ENCODE measurements around the gene MARS1.

DNA sequence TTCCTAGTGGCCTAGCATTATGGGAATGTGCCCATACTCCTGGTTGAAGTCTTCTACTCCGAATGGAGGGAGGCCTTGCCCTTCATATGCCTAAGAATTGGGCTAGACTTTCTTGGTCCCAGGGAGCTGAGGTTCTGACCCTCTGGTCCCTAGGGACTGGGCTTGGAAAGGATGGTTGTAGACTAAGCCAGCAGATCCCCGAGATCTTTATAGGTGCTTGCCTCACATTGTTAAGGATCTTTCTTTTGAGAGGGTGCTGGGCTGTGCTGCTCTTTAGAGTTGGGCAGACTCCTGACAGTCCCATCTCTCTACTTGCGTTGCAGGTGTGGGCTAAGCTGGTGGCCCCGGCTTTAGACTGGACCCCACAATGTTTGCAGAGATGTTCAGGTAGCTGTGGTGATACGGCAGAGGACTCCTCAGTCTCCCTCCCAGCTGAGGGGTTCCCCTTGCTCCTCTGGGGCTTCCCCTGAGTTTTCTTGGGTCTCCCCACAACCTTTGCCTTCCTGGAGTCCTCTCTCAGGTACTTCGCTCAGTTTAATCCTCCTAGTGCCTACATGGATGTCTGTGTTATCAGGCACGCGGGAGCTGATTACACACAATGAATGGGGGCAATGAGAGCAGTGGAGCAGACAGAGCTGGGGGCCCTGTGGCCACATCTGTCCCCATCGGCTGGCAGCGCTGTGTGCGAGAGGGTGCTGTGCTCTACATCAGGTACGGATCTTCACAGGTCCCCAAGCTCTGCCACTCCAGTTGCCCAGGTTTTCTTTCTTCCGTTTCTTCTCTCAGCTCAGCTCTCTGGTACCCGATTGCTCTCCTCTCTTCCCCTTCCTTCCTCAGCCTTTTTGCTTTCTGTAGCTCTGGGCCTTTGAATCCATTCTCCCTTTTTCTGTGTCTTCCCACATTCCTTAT lies 36.1 kb downstream of the MARS1 start:
- no peak for TF ChIP-seq POLR2A (IDR thresholded peaks at IDR 0.05)
- TF ChIP-seq, protein P1, sequence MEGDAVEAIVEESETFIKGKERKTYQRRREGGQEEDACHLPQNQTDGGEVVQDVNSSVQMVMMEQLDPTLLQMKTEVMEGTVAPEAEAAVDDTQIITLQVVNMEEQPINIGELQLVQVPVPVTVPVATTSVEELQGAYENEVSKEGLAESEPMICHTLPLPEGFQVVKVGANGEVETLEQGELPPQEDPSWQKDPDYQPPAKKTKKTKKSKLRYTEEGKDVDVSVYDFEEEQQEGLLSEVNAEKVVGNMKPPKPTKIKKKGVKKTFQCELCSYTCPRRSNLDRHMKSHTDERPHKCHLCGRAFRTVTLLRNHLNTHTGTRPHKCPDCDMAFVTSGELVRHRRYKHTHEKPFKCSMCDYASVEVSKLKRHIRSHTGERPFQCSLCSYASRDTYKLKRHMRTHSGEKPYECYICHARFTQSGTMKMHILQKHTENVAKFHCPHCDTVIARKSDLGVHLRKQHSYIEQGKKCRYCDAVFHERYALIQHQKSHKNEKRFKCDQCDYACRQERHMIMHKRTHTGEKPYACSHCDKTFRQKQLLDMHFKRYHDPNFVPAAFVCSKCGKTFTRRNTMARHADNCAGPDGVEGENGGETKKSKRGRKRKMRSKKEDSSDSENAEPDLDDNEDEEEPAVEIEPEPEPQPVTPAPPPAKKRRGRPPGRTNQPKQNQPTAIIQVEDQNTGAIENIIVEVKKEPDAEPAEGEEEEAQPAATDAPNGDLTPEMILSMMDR (IDR thresholded peaks at IDR 0.05): no peak

Data from uterus (tissue), 2 donors.